MG63 (cell line): ENCODE results near the gene C18orf54. TPM values are rescaled to one million over a fixed set of nuclear protein-coding genes. Genes with fewer than 3 reads are reported as not detected.

Source experiments
- DNase-seq: peaks from one replicate; pipeline ENCODE4 v3.0.0-alpha.2; 2020
- H3K27me3 ChIP-seq: fragments of 250-450 bp; sonication (Bioruptor Pico); 2 replicates; pipeline ENCODE4 v1.5.1; 2020; ENCODE audit warnings: mild to moderate bottlenecking, moderate library complexity
- H3K36me3 ChIP-seq: fragments of 250-450 bp; sonication (Bioruptor Pico); 2 replicates; pipeline ENCODE4 v1.5.1; 2020; ENCODE audit warnings: mild to moderate bottlenecking, moderate library complexity
- H3K4me3 ChIP-seq: fragments of 250-450 bp; sonication (Bioruptor Pico); 2 replicates; pipeline ENCODE4 v1.5.1; 2020; ENCODE audit warnings: mild to moderate bottlenecking, moderate library complexity
- H3K9me3 ChIP-seq: fragments of 250-450 bp; sonication (Bioruptor Pico); 2 replicates; pipeline ENCODE4 v1.5.1; 2020; ENCODE audit warnings: mild to moderate bottlenecking, moderate library complexity
- total RNA-seq: library from RNA; depleted of rRNA; stranded (reverse); fragments of >200 nt; shearing (Covaris generic); gene quantifications from 2 replicates; pipeline ENCODE4 v1.2.3, GENCODE V29; 2014; ENCODE audit warnings: low replicate concordance; rRNA removed

The C18orf54 gene
- total RNA-seq, 1 experiment from 2014 or later = 9.8 TPM

DNA sequence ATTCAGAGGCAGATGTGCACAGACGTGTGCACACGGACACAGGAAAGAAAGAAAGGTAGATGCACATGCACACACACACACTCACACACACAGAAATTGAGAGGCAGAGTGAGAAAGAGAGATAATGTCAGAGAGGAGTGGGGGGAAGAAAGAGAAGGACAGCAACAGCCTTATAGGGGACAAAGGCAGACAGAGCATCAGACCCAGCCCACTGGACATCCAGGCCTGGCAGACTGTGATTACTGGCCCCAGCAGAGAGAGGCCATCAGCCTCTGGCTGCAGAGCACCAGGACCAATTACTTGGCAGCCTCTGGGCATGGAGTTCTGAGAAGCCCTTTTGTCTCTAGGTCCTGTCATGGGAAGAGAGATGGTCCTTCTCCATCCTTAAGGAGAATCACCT is 66.1 kb downstream of the C18orf54 start:
- Histone ChIP-seq H3K4me3 (no peak overlapping the region), H3K27me3 (no peaks in the 10 kb centered on the region)
- no peak for DNase-seq

DNA sequence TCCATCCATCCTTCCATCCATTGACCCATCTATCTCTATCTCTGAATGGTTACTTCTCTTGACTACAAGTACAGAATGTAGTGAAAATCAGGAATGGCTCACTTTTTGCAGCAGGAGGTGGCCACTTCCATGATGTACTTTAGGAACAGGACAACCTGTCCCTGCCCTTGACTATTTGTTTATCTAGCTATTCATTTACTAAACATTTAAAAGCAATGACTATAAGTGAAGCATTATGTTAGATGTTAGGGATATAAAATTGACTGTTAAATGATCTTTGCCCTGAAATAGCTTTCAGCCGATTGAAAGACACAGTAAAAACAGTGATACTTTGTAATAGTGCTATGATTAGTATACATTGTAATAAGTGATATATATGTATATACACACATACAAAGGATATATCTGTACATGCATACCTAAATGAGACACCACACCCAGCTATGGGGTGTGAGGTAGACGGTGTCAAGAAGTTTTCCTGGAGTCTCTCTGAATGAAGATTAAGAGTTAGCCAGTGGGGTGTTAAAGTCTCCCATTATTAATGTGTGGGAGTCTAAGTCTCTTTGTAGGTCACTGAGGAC is 68.5 kb downstream of the C18orf54 start:
- Histone ChIP-seq H3K36me3 (no peaks in the 10 kb centered on the region), H3K27me3 (no peaks in the 10 kb centered on the region), H3K4me3 (no peak overlapping the region), H3K9me3 (no peaks in the 10 kb centered on the region)
- DNase-seq = no peak

More for the DNA sequence above, 66.1 kb downstream of the C18orf54 start:
- Histone ChIP-seq H3K36me3 (no peaks in the 10 kb centered on the region), H3K9me3 (no peaks in the 10 kb centered on the region)

Other genes with a start within 250 kb of the C18orf54 start
- 31.2 and 749 TPM in 2 replicates for gene MBD2, start 133.2 kb upstream of the C18orf54 start, total RNA-seq
- 11.1 and 66.4 TPM in 2 replicates for gene POLI, start 88.4 kb upstream of the C18orf54 start, total RNA-seq
- gene STARD6, start within 50 bp of the C18orf54 start, total RNA-seq = 1.3 TPM in 1 of 2 replicates, not detected in the other
- not detected in 2 replicates for gene DYNAP, start 233.3 kb downstream of the C18orf54 start, total RNA-seq